GM18861 (cell line): ENCODE results near the gene NXPH3.

Experiments
- ATAC-seq: cut with Tn5 transposase; IDR thresholded peaks from one replicate; pipeline ENCODE4 v1.9.1; 2021; ENCODE audit not compliant: unreplicated experiment

The NXPH3 gene

DNA sequence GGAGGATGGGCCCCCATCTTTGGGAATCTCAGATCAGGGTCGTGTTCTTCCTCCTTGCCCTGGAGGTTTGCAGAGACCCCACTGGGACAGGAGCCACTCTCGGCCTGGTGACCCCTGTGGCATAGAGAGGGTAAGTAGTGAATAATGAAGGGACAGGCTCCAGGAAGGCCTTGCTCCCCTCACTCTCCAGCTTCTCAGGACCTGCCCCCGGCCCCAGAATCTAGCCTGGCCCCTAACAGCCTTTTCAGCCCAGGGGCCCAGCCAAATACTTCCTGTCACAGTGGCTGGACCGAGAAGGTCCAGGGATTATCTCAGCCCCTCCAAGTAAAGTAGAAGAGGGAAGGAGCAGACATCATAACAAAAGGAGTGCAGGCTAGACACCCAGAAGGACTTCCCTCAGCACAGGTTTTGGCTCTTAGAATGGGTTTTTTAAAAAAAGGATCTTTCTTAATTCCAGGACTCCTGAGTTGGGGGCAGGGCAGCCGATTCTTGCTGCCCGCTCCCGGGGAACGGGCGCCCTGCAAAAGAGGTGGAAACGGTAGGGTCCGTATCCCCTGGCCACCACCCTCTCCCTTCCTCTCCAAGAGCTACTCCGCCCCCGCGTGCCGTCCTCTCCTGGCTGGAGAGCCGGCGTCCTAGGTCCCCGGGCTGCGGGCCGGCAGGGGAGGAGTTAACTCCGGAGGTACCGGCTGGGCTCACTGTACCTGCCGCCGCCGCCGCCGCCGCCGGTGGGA lies 559 bp upstream of the NXPH3 start:
- ATAC-seq = no peak

DNA sequence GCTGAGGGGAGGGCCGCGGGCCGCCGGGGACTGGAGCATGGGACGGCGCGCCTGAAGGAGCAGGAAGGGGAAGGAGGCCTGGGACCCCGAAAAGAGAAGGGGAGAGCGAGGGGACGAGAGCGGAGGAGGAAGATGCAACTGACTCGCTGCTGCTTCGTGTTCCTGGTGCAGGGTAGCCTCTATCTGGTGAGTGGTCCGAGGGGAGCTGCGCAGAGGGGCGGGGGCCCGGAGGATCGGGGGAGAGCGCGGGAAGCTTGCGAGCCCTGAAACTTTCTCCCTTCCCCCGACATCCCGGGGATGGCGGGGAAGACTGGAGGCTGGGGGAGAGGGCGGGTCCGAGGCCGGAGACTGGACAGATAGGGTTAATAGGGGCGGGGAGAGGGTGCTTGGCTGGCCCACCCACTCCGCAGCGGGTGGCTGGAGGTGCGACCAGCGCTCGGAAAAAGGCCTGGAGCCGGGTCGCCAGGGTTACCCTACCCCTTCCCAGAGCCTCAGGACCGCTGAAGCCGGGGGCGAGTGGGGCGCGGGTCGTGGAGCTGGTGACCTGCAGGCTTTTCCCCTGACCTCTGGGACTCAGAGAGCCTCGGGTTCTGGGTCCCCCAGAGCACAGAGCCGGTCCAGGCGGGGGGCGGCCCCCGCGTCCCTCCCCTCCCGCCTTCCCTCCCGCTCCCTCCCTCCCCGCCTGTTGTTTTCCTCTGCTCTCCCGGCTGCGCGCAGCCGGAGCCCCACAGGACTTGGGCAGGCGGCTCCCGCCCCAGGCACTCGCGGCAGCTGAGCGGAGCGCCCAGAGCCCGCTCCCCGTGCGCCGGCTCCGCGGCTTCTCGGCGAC lies 631 bp downstream of the NXPH3 start:
- no peak for ATAC-seq

DNA sequence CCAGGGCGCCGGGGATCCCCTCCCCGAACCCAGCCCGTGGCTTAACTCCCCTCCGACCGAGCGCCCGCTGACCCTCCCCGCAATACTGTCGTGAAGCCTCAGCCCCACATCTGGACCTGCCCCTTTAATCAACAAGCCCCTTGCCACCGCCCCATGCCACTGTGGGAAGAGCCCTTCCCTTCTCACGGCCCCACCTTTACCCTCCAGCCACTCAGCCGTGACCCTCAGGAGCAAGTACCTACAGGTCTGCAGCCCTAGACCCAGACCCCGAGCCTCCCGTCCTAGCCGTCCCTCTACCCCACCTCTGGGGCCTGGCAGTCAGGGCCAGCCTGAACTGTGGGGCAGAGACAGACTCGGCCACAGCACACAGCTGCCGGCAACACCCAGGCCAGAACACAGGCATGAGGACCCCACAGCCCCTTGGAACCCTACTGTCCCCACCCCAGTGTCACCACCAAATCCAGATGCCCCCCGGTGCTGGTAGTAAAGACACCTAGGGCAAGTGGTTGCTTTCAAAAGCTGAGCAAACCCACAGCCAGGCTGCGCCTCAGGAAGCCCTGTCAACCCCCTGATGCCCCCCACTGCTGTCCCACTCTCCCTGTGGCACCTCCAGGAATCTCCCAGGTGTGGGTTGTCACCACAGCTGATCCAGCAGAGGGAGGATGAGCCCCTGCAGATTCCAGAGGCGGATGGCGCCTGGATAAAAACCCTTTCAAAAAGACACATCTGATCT lies 1.4 kb downstream of the NXPH3 start:
- ATAC-seq = no peak

DNA sequence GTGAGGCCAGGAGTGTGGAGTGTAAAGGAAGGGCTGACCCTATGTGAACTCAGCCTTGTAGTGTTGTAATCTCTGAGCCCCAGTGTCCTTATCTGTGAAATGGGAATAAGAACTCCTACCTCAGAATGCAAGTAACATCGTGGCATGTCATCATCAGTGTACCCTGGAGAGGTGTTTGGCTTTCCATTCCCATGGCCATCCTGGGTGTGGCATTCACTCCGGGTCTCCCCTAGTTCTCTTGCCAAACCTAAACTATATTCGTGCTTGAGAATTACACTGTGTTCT lies 1.9 kb downstream of the NXPH3 start:
- ATAC-seq = no peak

DNA sequence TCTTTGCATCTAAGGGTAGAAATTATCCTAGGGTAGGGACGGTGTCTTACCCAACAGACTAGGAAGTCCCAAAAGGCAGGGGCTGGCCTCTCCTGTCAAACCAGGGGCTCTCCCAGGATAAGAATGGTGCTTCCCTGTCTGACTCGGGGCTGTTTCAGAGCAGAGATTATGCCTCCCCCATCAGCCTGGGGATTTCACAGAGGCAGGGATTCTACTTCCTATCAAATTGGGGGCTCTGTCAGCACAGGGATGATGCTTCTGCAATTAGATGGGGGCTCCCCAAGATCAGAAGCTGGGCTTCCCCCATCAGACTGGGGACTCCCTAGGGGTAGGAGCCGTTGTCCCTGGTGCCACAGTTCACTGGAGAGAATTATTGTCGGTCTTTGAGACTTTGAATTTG lies 2.3 kb downstream of the NXPH3 start:
- ATAC-seq = no peak

DNA sequence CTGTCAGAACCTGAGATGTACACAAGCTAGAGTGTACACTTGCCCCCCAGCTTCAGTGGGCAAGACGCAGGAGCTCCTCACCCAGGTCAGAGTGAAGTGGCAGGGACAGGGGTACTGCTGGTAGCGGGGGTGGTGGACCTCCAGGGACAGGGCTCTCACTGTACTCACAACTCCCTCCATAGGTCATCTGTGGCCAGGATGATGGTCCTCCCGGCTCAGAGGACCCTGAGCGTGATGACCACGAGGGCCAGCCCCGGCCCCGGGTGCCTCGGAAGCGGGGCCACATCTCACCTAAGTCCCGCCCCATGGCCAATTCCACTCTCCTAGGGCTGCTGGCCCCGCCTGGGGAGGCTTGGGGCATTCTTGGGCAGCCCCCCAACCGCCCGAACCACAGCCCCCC lies 2.7 kb downstream of the NXPH3 start:
- no peak for ATAC-seq

DNA sequence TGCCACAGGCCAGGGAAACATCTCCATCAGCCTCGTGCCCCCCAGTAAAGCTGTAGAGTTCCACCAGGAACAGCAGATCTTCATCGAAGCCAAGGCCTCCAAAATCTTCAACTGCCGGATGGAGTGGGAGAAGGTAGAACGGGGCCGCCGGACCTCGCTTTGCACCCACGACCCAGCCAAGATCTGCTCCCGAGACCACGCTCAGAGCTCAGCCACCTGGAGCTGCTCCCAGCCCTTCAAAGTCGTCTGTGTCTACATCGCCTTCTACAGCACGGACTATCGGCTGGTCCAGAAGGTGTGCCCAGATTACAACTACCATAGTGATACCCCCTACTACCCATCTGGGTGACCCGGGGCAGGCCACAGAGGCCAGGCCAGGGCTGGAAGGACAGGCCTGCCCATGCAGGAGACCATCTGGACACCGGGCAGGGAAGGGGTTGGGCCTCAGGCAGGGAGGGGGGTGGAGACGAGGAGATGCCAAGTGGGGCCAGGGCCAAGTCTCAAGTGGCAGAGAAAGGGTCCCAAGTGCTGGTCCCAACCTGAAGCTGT lies 3.4 kb downstream of the NXPH3 start:
- ATAC-seq = no peak

DNA sequence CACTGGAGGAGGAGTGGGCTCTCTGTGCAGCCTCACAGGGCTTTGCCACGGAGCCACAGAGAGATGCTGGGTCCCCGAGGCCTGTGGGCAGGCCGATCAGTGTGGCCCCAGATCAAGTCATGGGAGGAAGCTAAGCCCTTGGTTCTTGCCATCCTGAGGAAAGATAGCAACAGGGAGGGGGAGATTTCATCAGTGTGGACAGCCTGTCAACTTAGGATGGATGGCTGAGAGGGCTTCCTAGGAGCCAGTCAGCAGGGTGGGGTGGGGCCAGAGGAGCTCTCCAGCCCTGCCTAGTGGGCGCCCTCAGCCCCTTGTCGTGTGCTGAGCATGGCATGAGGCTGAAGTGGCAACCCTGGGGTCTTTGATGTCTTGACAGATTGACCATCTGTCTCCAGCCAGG lies 3.9 kb downstream of the NXPH3 start:
- no peak for ATAC-seq

DNA sequence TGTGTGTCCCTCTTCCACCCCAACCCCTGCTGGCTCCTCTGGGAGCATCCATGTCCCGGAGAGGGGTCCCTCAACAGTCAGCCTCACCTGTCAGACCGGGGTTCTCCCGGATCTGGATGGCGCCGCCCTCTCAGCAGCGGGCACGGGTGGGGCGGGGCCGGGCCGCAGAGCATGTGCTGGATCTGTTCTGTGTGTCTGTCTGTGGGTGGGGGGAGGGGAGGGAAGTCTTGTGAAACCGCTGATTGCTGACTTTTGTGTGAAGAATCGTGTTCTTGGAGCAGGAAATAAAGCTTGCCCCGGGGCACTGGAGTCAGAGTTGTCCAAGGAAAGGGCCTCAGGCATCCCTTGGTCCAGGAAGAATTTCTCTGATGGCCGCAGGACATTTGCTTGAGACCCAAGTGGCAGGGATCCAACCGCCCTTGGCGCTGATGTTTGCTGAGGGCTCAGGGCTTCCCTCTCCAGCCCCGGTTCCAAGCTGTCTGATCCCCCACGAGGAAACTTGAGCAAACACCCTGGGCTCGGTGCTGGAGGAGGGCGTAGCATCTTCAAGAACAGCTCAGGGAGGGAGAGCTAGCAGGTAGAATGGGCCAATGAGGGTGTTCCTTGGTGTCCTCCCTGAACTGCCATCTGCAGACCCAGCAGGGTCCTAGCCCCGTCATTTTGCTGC lies 4.5 kb downstream of the NXPH3 start:
- ATAC-seq = no peak

DNA sequence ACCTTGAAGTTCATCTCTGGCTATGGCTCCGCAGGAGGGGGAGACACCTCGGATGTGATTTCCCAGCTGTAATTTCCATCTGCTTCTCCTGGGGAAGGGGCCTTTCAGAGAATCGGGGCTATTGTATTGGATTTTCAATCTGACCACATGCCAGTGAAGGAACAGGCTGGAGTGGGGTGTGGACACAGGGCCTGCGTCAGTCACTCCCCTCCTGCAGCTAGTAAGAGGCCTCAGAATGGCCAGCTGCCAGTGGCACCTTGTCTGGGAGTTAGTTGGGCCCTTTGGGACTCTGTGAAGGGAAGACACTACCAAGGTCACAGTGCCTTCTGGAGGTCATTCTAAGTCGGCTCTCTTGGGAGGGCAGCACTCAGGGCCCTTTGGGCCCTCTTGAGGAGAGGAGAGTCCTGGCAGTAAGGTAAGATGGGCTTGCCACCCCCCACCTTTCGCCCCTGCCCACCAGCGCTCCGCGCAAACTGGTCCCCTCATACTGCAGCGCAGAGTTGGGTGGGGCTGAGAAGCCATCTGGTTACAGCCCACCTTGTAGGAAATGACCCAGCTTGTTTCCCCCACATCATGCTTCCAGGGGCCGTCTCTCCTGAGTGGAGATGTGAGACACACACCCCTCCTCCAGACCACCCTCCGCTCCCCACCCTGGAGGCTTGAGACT lies 5.4 kb downstream of the NXPH3 start:
- no peak for ATAC-seq

DNA sequence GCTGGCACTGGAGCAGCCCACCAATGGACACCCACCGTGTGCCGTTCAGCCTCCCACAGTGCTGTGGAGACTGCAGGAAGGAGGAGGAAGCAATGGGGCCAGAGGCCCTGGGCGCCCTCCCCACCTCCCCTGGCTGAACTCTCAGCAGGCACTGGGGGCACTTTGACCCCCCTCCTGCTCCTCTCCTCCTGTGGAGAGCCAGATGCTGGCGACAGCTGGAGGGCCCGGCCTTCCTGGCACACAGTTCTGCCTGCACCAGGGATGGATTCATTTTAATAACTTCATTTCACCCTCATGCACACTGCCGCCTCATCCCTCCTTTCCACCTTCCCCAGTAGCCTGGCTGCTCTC lies 6.0 kb downstream of the NXPH3 start:
- ATAC-seq = no peak

DNA sequence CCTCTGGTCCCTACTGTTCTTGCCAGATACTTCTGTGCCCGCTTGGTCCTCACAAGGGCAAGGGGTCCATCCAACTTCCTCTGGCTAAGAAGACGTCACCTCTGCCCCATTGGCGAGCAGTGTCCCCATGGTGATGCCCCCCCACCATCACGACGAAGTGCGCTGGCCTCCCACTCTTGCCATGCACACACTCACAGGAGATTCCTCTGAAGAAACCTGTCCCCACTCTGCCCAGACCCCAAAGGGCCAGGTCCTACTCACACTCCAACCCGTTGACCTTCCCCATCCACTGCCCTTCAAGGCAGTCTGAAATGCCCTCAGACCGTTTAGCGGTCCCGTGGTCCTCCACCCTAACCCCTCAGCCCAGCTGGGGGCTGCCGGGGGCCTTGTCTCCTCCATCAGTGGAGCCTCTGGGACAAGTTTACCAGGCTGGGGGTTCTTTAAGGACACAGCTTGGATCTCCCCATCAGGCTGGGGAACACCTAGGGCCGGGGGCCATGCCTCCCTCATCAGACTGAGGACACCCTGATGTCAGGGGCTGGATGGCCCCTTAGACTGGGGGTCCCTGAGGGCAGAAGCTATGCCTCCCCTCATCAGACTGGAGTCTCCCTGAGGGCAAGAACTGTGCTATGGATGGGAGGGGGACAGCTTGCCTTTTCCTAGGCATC lies 6.5 kb downstream of the NXPH3 start:
- no peak for ATAC-seq

DNA sequence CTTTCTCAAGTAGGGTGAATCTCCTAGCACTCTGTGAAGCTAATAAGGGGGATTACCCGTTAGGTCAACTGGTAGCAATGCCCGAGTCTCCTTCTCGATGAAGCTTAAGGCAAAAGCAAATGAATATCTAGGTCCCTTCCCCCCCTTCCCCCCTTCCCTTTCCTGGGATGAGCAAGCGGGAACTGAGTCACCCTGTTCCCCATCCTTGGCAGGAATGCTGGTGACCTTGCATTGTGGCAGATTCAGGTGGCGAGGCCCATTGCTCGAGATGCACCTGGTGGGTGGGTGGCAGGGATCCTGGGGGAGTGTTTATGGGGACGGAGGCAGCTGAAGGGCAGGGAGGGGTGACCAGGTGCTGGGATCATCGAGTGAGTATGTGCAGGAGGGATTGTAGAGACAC lies 7.1 kb downstream of the NXPH3 start:
- no peak for ATAC-seq

DNA sequence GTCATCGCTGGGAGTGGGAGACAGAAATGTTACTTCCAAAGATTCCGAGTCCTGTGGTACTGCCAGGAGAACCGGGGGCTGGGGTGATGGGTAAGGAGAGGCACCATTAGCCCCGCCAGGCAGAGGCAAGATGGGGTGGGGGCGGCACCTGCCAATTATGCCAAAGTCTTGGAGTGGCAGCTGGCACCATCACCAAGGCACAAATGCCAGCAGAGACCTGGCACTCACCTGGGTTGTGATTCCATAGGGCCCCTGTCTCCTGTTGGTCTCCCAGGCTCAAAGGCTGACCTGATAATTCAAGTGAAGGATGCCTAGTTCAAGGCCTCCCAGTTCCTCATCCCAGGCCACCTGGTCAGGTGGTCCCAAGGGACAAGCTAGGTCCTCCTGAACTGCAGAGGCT lies 7.6 kb downstream of the NXPH3 start:
- no peak for ATAC-seq

DNA sequence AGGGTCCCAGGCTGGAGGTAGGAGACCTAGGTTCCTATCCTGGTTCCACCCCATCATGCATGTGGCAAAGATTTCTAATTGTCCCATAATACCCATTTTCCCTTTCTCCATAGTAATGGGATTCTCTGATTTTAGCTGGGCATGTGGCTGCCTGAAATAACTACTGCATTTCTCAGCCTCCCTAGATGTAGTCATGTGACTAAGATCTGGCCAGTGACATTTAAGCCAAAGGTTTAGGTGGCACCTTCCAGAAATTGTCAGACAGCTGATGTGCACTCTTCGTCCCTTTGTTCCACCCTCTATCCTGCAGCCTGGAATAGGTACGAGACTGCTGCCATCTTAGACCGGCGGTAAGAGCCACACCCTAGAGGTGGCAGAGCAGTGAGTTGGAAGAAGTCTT lies 8.2 kb downstream of the NXPH3 start:
- ATAC-seq = no peak

DNA sequence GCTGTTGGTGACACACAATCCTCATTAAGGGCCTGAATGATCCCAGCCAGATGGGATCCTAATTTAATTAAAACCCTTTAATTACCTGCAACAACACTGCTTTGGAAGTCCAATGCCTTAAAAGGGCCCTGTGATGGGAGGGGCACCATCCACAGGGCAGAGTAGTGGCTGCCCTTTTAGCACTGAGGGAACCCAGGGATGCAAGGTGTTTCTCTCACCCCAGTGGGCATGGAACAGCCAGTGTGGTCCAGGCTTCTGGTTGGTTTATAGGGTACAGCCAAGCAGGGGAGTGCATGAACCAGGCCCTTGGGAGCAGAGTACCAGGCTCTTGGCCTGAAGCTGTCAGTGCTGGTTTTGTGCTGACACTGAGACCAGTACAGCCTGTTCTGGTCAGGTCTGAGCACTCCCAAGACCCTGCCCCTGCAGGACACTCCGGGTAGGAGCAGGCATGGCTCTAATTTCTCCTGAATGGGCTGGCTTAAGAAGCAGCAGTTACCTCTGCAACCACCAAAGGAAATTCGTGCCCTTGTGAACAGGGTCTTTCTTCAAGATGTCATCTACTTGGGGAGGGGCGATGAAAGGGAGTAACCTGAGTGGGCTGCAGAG lies 9.9 kb downstream of the NXPH3 start:
- ATAC-seq = no peak

DNA sequence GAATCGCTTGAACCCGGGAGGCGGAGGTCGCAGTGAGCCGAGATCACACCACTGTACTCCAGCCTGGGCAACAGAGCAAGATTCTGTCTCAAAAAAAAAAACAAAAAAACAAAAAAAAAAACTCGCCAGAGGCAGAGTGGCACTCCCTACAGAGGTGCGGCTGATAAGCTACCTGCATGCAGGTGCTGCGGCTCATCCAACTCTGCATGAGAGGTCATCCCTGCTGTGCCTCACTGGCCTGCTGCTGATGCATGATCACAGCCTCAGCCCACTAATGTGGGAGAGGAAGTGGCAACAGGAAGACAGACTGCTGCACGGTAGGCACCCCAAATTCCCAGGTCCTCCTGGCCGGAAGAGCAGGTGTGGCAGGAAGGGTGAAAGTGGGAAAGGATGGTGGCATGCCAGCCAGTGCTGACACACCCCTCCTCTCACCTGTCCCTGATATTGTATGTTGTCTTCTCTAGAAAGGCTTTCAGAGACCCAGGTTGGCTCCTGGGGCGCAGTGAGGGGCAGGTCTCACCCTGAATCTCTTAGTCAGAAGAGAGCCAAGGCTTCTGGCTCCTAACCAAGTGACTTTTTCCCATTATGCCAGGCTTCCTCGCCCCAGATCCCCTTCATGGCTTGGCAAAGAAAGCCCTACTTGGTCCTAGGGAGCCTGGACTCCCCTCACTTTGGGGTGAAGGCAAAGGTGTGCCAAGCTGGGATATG lies 11.8 kb downstream of the NXPH3 start:
- ATAC-seq = no peak

DNA sequence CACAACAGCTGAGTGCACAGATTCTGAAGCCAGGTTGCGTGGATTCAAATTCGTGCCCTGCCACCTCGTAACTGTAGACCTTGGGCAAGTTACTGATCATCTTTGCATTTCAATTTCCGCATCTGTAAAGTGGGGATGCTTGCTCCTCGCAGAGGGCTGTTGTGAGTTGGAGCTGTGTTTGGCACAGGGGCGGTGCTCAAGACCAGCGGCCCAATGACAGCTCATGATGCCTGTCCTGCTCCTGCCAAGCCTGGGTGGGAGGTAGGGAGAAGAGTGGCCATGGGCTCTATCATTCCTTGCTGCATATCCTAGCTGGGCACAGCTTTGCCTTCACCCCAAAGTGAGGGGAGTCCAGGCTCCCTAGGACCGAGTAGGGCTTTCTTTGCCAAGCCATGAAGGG lies 12.6 kb downstream of the NXPH3 start:
- no peak for ATAC-seq
